WTC11 (cell line): ENCODE data around the gene DCTPP1. TPM values are rescaled to one million over a fixed set of nuclear protein-coding genes. Genes with fewer than 3 reads are reported as not detected.

Experiments used
- ATAC-seq: fragments of 200-7000 bp; cut with Tn5 transposase; 2 replicates; pipeline ENCODE4 v1.10.0; 2021; ENCODE audit warnings: mild to moderate bottlenecking, moderate library complexity
- Bru-seq: library from RNA; stranded (reverse); fragments of 400-500 nt; gene quantifications from one replicate; lab custom pipeline; 2021; lab: Mats Ljungman, UMichigan
- CTCF ChIA-PET: fragments of 300-600 bp; sonication (Branson Sonifier 250); formaldehyde crosslinking; loops from one replicate; lab custom pipeline; 2021; ENCODE audit warnings: antibody characterized with exemption; lab: Charles Lee
- POLR2A ChIA-PET: fragments of 350-600 bp; sonication (Branson Sonifier 250); formaldehyde crosslinking; loops from one replicate; lab custom pipeline; 2021; ENCODE audit warnings: antibody characterized with exemption; lab: Charles Lee
- DNase-seq: peaks from one replicate; pipeline ENCODE4 v3.0.0; 2021; ENCODE audit warnings: low spot score
- H3K27ac Mint-ChIP-seq: 2 replicates; pipeline ENCODE4 v1.8.0; 2021; ENCODE audit warnings: mixed read lengths
- H3K27me3 Mint-ChIP-seq: 2 replicates; pipeline ENCODE4 v1.8.0; 2021; ENCODE audit warnings: low read depth, mild to moderate bottlenecking, moderate library complexity, mixed read lengths
- H3K36me3 Mint-ChIP-seq: 2 replicates; pipeline ENCODE4 v1.8.0; 2021; ENCODE audit warnings: mixed read lengths
- H3K4me1 Mint-ChIP-seq: 2 replicates; pipeline ENCODE4 v1.8.0; 2022; ENCODE audit warnings: mixed read lengths
- H3K4me3 Mint-ChIP-seq: 2 replicates; pipeline ENCODE4 v1.8.0; 2021; ENCODE audit warnings: mild to moderate bottlenecking, moderate library complexity, mixed read lengths
- H3K9me3 Mint-ChIP-seq: 2 replicates; pipeline ENCODE4 v1.8.0; 2021; ENCODE audit warnings: mixed read lengths
- ATF1 ChIP-seq: sonication (generic); formaldehyde crosslinking; IDR thresholded peaks from 2 replicates; pipeline ENCODE4 v1.8.1; 2023; ENCODE audit warnings: mild to moderate bottlenecking, moderate library complexity, missing genetic modification reagents
- ELF4 ChIP-seq: sonication (generic); formaldehyde crosslinking; IDR thresholded peaks from 2 replicates; pipeline ENCODE4 v1.8.1; 2022; ENCODE audit warnings: low read depth, mild to moderate bottlenecking, moderate library complexity, missing genetic modification reagents
- GRHL2 ChIP-seq: fragments of 250-450 bp; sonication (Bioruptor Pico); IDR thresholded peaks from 2 replicates; pipeline ENCODE4 v1.8.0; 2022; ENCODE audit warnings: mild to moderate bottlenecking, moderate library complexity; ENCODE audit not compliant: insufficient replicate concordance, severe bottlenecking
- GTF2I ChIP-seq: fragments of 250-450 bp; sonication (Bioruptor Pico); conservative IDR thresholded peaks from 2 replicates; pipeline ENCODE4 v1.4.0; 2021; ENCODE audit warnings: mild to moderate bottlenecking
- JUN ChIP-seq: sonication (generic); formaldehyde crosslinking; IDR thresholded peaks from 2 replicates; pipeline ENCODE4 v1.8.0; 2023; ENCODE audit warnings: mild to moderate bottlenecking, missing genetic modification reagents
- NR1H2 ChIP-seq: sonication (generic); formaldehyde crosslinking; IDR thresholded peaks from 2 replicates; pipeline ENCODE4 v1.9.0; 2021; ENCODE audit warnings: mild to moderate bottlenecking, moderate library complexity, missing genetic modification reagents
- NR3C1 ChIP-seq: sonication (generic); formaldehyde crosslinking; conservative IDR thresholded peaks from 2 replicates; pipeline ENCODE4 v1.8.1; 2023; ENCODE audit warnings: low read depth, mild to moderate bottlenecking, missing genetic modification reagents
- PRRX2 ChIP-seq: fragments of 250-450 bp; sonication (Bioruptor Pico); IDR thresholded peaks from 2 replicates; pipeline ENCODE4 v1.8.0; 2021; ENCODE audit warnings: mild to moderate bottlenecking
- SMAD4 ChIP-seq: sonication (generic); formaldehyde crosslinking; IDR thresholded peaks from 2 replicates; pipeline ENCODE4 v1.8.0; 2022; ENCODE audit warnings: mild to moderate bottlenecking, missing genetic modification reagents
- ZBTB21 ChIP-seq: sonication (generic); formaldehyde crosslinking; IDR thresholded peaks from 2 replicates; pipeline ENCODE4 v1.8.1; 2023; ENCODE audit warnings: mild to moderate bottlenecking, missing genetic modification reagents, borderline replicate concordance
- ZNF317 ChIP-seq: sonication (generic); formaldehyde crosslinking; IDR thresholded peaks from 2 replicates; pipeline ENCODE4 v1.8.1; 2023; ENCODE audit warnings: low read depth, mild to moderate bottlenecking, moderate library complexity, missing genetic modification reagents, borderline replicate concordance
- ZNF416 ChIP-seq: fragments of 250-450 bp; sonication (Bioruptor Pico); IDR thresholded peaks from 2 replicates; pipeline ENCODE4 v1.9.0; 2021; ENCODE audit warnings: mild to moderate bottlenecking, inconsistent platforms
- long read RNA-seq, 3 experiments: library from RNA in 1 of 3; library from capped mRNA in 1 of 3; library from polyadenylated mRNA in 1 of 3; unstranded in 2 of 3; stranded (forward) in 1 of 3; transcript quantifications; one replicate each; pipeline ENCODE4 v2.0.0, GENCODE V29; 2021
- total RNA-seq: library from RNA; stranded (reverse); gene quantifications from 3 replicates; pipeline ENCODE4 v1.2.3, GENCODE V29; 2021
- TF ChIP-seq, protein P1 (sequence below): sonication (generic); formaldehyde crosslinking; IDR thresholded peaks from 2 replicates; pipeline ENCODE4 v1.8.1; 2023; ENCODE audit warnings: mild to moderate bottlenecking, missing genetic modification reagents, borderline replicate concordance
- TF ChIP-seq, protein P2 (sequence below): fragments of 250-450 bp; sonication (Bioruptor Pico); IDR thresholded peaks from 2 replicates; pipeline ENCODE4 v1.9.0; 2021; ENCODE audit warnings: mild to moderate bottlenecking
- TF ChIP-seq, protein P3 (sequence below): sonication (generic); formaldehyde crosslinking; IDR thresholded peaks from 2 replicates; pipeline ENCODE4 v1.8.0; 2023; ENCODE audit warnings: mild to moderate bottlenecking, missing genetic modification reagents
- TF ChIP-seq, protein P4 (sequence below): fragments of 250-450 bp; sonication (Bioruptor Pico); IDR thresholded peaks from 2 replicates; pipeline ENCODE4 v1.9.0; 2021; ENCODE audit warnings: mild to moderate bottlenecking, borderline replicate concordance
- TF ChIP-seq, protein P5 (sequence below): fragments of 250-450 bp; sonication (Bioruptor Pico); IDR thresholded peaks from 2 replicates; pipeline ENCODE4 v1.9.0; 2021; ENCODE audit warnings: moderate library complexity, mild to moderate bottlenecking, inconsistent platforms, borderline replicate concordance

Gene DCTPP1
- total RNA-seq (69.0 to 72.2 TPM (median 70.5 TPM) in 3 replicates), Bru-seq, nascent RNA (percentile 73 among the genes with signal in this experiment)
- long read RNA-seq, experiment 1, transcript DCTPP1-201 (3 exons, 1,222 nt) = major isoform, 226 of 234 reads
- long read RNA-seq, experiment 1, partial matches to known transcripts = 0 of 234 reads
- long read RNA-seq, experiment 1, other reads (novel, unspliced or antisense) = 5 of 234 reads
- long read RNA-seq, experiment 2, transcript DCTPP1-201 (3 exons, 1,222 nt) = major isoform, 77 of 103 reads
- long read RNA-seq, experiment 2, transcript DCTPP1-204 (2 exons, 853 nt) = minor isoform, 6 of 103 reads
- long read RNA-seq, experiment 2, partial matches to known transcripts = 0 of 103 reads
- long read RNA-seq, experiment 2, other reads (novel, unspliced or antisense) = 20 of 103 reads
- long read RNA-seq, experiment 3, transcript DCTPP1-201 (3 exons, 1,222 nt) = major isoform, 415 of 438 reads
- long read RNA-seq, experiment 3, transcript DCTPP1-204 (2 exons, 853 nt) = minor isoform, 7 of 438 reads
- long read RNA-seq, experiment 3, partial matches to known transcripts = 0 of 438 reads
- long read RNA-seq, experiment 3, other reads (novel, unspliced or antisense) = 12 of 438 reads

DNA sequence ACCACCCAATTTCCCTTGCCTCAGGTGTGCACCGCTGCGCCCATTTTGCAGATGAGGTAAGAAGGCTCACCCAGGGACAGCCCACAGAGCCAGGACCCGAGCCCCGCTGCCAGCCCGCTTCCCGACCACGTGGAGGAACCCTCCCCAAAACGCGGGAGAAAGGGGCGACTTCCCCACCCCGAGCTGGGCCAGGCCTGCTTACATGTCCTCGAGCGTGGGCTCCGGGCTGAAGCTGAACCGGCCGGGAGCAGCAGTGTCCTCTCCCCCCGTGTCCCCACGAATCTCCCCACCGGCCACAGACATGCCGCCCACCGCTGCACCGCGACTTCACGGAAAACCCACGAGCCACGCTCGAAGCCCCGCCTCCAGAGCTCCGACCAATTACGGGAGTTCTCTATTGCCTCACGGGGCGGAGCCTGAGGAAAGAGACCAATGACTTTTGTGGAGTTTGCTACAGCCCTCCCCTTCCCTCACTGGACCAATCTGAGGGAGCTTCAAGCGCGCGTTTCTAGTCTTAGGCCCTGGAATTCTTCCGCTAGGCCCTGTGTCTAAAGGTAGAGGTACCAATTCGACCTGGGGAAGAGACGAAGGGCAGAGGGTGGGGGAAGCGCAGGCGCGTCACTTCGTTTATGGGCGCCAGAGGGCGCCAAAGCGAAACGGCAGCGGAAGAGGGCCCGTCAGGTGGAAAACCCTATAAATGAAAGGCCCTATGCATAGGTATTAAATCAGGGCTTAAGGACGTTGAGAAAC, at the start of gene DCTPP1:
Gene DCTPP1, minus strand, starts transcription at position 353 of the 750 bp plus-strand sequence. Its CDS starts 50 bp downstream, at position 303.
- peak; percentile 91 for DNase-seq
- Mint-ChIP-seq H3K9me3 (no peaks in the 10 kb centered on the region), H3K4me1 (peaks cover 17% of the 10 kb centered on the region), H3K27ac (peak within 1 kb of the TSS; percentile 79), H3K27me3 (peaks cover 22% of the 10 kb centered on the region), H3K36me3 (peaks cover 17% of the 10 kb centered on the region), H3K4me3 (no peak within 1 kb of the TSS)
- peak; percentile 98 for ATAC-seq
- CTCF ChIA-PET = interaction anchor here (0.5 to 2.9 kb wide), 79 partner anchors 10 to 713 kb away, joined by 3 to 79 read pairs (median 6); partner anchors contain the start of genes ALDOA, CD2BP2, CORO1A and FBRS
- POLR2A ChIA-PET = interaction anchor here (0.6 to 1.5 kb wide), 11 partner anchors 8 to 196 kb away, joined by 3 to 15 read pairs (median 4); partner anchors contain the start of genes ZNF689 and ZNF785
- TF ChIP-seq, protein P1, sequence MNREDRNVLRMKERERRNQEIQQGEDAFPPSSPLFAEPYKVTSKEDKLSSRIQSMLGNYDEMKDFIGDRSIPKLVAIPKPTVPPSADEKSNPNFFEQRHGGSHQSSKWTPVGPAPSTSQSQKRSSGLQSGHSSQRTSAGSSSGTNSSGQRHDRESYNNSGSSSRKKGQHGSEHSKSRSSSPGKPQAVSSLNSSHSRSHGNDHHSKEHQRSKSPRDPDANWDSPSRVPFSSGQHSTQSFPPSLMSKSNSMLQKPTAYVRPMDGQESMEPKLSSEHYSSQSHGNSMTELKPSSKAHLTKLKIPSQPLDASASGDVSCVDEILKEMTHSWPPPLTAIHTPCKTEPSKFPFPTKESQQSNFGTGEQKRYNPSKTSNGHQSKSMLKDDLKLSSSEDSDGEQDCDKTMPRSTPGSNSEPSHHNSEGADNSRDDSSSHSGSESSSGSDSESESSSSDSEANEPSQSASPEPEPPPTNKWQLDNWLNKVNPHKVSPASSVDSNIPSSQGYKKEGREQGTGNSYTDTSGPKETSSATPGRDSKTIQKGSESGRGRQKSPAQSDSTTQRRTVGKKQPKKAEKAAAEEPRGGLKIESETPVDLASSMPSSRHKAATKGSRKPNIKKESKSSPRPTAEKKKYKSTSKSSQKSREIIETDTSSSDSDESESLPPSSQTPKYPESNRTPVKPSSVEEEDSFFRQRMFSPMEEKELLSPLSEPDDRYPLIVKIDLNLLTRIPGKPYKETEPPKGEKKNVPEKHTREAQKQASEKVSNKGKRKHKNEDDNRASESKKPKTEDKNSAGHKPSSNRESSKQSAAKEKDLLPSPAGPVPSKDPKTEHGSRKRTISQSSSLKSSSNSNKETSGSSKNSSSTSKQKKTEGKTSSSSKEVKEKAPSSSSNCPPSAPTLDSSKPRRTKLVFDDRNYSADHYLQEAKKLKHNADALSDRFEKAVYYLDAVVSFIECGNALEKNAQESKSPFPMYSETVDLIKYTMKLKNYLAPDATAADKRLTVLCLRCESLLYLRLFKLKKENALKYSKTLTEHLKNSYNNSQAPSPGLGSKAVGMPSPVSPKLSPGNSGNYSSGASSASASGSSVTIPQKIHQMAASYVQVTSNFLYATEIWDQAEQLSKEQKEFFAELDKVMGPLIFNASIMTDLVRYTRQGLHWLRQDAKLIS (CRISPR knock-in tag) = no peak
- TF ChIP-seq ZBTB21 (CRISPR knock-in tag) = no peak; the same call in 1 of the 2 replicates
- TF ChIP-seq ATF1 (CRISPR knock-in tag) = 0 out of 2 replicates have a peak, but pooled peaks have one; percentile 27
- no peak for TF ChIP-seq GRHL2
- TF ChIP-seq ELF4 (CRISPR knock-in tag) = no peak
- 0 out of 2 replicates have a peak, but pooled peaks have one; percentile 33 for TF ChIP-seq ZNF317 (CRISPR knock-in tag)
- no peak for TF ChIP-seq NR3C1 (CRISPR knock-in tag)
- TF ChIP-seq, protein P2, sequence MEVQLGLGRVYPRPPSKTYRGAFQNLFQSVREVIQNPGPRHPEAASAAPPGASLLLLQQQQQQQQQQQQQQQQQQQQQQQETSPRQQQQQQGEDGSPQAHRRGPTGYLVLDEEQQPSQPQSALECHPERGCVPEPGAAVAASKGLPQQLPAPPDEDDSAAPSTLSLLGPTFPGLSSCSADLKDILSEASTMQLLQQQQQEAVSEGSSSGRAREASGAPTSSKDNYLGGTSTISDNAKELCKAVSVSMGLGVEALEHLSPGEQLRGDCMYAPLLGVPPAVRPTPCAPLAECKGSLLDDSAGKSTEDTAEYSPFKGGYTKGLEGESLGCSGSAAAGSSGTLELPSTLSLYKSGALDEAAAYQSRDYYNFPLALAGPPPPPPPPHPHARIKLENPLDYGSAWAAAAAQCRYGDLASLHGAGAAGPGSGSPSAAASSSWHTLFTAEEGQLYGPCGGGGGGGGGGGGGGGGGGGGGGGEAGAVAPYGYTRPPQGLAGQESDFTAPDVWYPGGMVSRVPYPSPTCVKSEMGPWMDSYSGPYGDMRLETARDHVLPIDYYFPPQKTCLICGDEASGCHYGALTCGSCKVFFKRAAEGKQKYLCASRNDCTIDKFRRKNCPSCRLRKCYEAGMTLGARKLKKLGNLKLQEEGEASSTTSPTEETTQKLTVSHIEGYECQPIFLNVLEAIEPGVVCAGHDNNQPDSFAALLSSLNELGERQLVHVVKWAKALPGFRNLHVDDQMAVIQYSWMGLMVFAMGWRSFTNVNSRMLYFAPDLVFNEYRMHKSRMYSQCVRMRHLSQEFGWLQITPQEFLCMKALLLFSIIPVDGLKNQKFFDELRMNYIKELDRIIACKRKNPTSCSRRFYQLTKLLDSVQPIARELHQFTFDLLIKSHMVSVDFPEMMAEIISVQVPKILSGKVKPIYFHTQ (CRISPR knock-in tag) = no peak
- TF ChIP-seq ZNF416 (CRISPR knock-in tag) = no peak
- TF ChIP-seq NR1H2 (CRISPR knock-in tag) = no peak
- peak; percentile 55 for TF ChIP-seq JUN (CRISPR knock-in tag)
- TF ChIP-seq, protein P3, sequence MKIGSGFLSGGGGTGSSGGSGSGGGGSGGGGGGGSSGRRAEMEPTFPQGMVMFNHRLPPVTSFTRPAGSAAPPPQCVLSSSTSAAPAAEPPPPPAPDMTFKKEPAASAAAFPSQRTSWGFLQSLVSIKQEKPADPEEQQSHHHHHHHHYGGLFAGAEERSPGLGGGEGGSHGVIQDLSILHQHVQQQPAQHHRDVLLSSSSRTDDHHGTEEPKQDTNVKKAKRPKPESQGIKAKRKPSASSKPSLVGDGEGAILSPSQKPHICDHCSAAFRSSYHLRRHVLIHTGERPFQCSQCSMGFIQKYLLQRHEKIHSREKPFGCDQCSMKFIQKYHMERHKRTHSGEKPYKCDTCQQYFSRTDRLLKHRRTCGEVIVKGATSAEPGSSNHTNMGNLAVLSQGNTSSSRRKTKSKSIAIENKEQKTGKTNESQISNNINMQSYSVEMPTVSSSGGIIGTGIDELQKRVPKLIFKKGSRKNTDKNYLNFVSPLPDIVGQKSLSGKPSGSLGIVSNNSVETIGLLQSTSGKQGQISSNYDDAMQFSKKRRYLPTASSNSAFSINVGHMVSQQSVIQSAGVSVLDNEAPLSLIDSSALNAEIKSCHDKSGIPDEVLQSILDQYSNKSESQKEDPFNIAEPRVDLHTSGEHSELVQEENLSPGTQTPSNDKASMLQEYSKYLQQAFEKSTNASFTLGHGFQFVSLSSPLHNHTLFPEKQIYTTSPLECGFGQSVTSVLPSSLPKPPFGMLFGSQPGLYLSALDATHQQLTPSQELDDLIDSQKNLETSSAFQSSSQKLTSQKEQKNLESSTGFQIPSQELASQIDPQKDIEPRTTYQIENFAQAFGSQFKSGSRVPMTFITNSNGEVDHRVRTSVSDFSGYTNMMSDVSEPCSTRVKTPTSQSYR (CRISPR knock-in tag) = no peak
- TF ChIP-seq, protein P4, sequence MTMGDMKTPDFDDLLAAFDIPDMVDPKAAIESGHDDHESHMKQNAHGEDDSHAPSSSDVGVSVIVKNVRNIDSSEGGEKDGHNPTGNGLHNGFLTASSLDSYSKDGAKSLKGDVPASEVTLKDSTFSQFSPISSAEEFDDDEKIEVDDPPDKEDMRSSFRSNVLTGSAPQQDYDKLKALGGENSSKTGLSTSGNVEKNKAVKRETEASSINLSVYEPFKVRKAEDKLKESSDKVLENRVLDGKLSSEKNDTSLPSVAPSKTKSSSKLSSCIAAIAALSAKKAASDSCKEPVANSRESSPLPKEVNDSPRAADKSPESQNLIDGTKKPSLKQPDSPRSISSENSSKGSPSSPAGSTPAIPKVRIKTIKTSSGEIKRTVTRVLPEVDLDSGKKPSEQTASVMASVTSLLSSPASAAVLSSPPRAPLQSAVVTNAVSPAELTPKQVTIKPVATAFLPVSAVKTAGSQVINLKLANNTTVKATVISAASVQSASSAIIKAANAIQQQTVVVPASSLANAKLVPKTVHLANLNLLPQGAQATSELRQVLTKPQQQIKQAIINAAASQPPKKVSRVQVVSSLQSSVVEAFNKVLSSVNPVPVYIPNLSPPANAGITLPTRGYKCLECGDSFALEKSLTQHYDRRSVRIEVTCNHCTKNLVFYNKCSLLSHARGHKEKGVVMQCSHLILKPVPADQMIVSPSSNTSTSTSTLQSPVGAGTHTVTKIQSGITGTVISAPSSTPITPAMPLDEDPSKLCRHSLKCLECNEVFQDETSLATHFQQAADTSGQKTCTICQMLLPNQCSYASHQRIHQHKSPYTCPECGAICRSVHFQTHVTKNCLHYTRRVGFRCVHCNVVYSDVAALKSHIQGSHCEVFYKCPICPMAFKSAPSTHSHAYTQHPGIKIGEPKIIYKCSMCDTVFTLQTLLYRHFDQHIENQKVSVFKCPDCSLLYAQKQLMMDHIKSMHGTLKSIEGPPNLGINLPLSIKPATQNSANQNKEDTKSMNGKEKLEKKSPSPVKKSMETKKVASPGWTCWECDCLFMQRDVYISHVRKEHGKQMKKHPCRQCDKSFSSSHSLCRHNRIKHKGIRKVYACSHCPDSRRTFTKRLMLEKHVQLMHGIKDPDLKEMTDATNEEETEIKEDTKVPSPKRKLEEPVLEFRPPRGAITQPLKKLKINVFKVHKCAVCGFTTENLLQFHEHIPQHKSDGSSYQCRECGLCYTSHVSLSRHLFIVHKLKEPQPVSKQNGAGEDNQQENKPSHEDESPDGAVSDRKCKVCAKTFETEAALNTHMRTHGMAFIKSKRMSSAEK = no peak
- peak; percentile 94 for TF ChIP-seq GTF2I
- no peak for TF ChIP-seq SMAD4
- no peak for TF ChIP-seq PRRX2
- TF ChIP-seq, protein P5, sequence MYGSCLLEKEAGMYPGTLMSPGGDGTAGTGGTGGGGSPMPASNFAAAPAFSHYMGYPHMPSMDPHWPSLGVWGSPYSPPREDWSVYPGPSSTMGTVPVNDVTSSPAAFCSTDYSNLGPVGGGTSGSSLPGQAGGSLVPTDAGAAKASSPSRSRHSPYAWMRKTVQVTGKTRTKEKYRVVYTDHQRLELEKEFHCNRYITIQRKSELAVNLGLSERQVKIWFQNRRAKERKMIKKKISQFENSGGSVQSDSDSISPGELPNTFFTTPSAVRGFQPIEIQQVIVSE (CRISPR knock-in tag) = no peak
